HepG2 (cell line): ENCODE measurements around the gene KHNYN. TPM values are rescaled to one million over a fixed set of nuclear protein-coding genes. Genes with fewer than 3 reads are reported as not detected.

Experiments used
- CEBPG ChIP-seq: IDR thresholded peaks from 2 replicates; pipeline ENCODE4 v1.6.1; 2016
- CHD4 ChIP-seq: fragments of 200-600 bp; sonication (generic); IDR thresholded peaks from 2 replicates; pipeline ENCODE4 v1.7.0; 2017; ENCODE audit warnings: mild to moderate bottlenecking, low read length, borderline replicate concordance
- FIP1L1 ChIP-seq: fragments of 200-400 bp; formaldehyde crosslinking; IDR thresholded peaks from 2 replicates; pipeline ENCODE4 v1.6.1; 2018; ENCODE audit warnings: low read depth, mild to moderate bottlenecking, low read length, moderate library complexity, borderline replicate concordance; ENCODE audit not compliant: insufficient read depth
- FOXA1 ChIP-seq, 2 experiments: fragments of 450-650 bp in 1 of 2; sonication (generic) in 1 of 2; formaldehyde crosslinking in 1 of 2; IDR thresholded peaks; 2 replicates each; pipeline versions ENCODE4 v1.4.0 to v1.6.1; 2016 to 2020; ENCODE audit warnings: missing genetic modification reagents in 1 of 2
- LCORL ChIP-seq, 2 experiments: fragments of 450-650 bp in 1 of 2; sonication (generic) in 1 of 2; formaldehyde crosslinking in 1 of 2; IDR thresholded peaks; 2 replicates each; pipeline versions ENCODE4 v1.5.0 to v1.6.1; 2017 to 2020; ENCODE audit warnings: antibody characterized with exemption in 1 of 2, missing genetic modification reagents in 1 of 2
- MAFG ChIP-seq: sonication (generic); formaldehyde crosslinking; IDR thresholded peaks from 2 replicates; pipeline ENCODE4 v1.5.1; 2020; ENCODE audit warnings: mild to moderate bottlenecking, missing genetic modification reagents
- NPAS2 ChIP-seq: sonication (generic); formaldehyde crosslinking; IDR thresholded peaks from 2 replicates; pipeline ENCODE4 v1.8.0; 2022; ENCODE audit warnings: mild to moderate bottlenecking, missing genetic modification reagents, borderline replicate concordance
- RXRA ChIP-seq: sonication (generic); formaldehyde crosslinking; IDR thresholded peaks from 2 replicates; pipeline ENCODE4 v1.5.1; 2020; ENCODE audit warnings: missing genetic modification reagents
- SOX13 ChIP-seq, 3 experiments: fragments of 450-650 bp in 1 of 3; sonication (generic) in 1 of 3; formaldehyde crosslinking in 1 of 3; IDR thresholded peaks in 2 of 3; conservative IDR thresholded peaks in 1 of 3; 2 replicates each; pipeline versions ENCODE4 v1.5.0 to v1.6.1; 2016 to 2020; ENCODE audit warnings: antibody characterized with exemption in 1 of 3, mild to moderate bottlenecking in 1 of 3, missing compliant biosample characterization in 1 of 3, missing genetic modification reagents in 1 of 3, moderate library complexity in 1 of 3
- SYNCRIP ChIP-seq: fragments of 200-400 bp; formaldehyde crosslinking; IDR thresholded peaks from 2 replicates; pipeline ENCODE4 v1.6.1; 2018; ENCODE audit warnings: mild to moderate bottlenecking, low read depth, low read length; ENCODE audit not compliant: insufficient read depth
- TBX2 ChIP-seq: sonication (generic); formaldehyde crosslinking; IDR thresholded peaks from 2 replicates; pipeline ENCODE4 v1.5.0; 2020; ENCODE audit warnings: missing genetic modification reagents, mild to moderate bottlenecking, borderline replicate concordance
- ZNF567 ChIP-seq: sonication (generic); formaldehyde crosslinking; IDR thresholded peaks from 2 replicates; pipeline ENCODE4 v1.8.1; 2023; ENCODE audit warnings: mild to moderate bottlenecking, missing genetic modification reagents, borderline replicate concordance
- ZNF619 ChIP-seq: sonication (generic); formaldehyde crosslinking; IDR thresholded peaks from 2 replicates; pipeline ENCODE4 v1.4.0; 2020; ENCODE audit warnings: mild to moderate bottlenecking, missing genetic modification reagents
- ZNF746 ChIP-seq: sonication (generic); formaldehyde crosslinking; IDR thresholded peaks from 2 replicates; pipeline ENCODE4 v1.8.0; 2022; ENCODE audit warnings: mild to moderate bottlenecking, missing genetic modification reagents
- ZNF891 ChIP-seq: sonication (generic); formaldehyde crosslinking; IDR thresholded peaks from 2 replicates; pipeline ENCODE4 v1.5.0; 2020; ENCODE audit warnings: mild to moderate bottlenecking, missing genetic modification reagents
- ZZZ3 ChIP-seq: sonication (generic); formaldehyde crosslinking; IDR thresholded peaks from 2 replicates; pipeline ENCODE4 v1.4.0; 2020; ENCODE audit warnings: missing genetic modification reagents, mild to moderate bottlenecking, borderline replicate concordance
- polyA plus RNA-seq, 8 experiments: library from polyadenylated mRNA; depleted of rRNA in 3 of 8; stranded (reverse) in 7 of 8; unstranded in 1 of 8; fragments of >200 nt; fragmentation: Illumina TruSeq in 4 of 8; extraction: Trizol in 4 of 8; gene quantifications; 2 replicates each; pipeline versions ENCODE4 v1.2.1 to v1.2.3, GENCODE V29; 2011 to 2016; ENCODE audit warnings: low read depth in 4 of 8, missing spikeins in 1 of 8, mixed read lengths in 1 of 8; ENCODE audit not compliant: insufficient read depth in 1 of 8
- total RNA-seq, 5 experiments: library from RNA; depleted of rRNA; stranded (reverse); fragments of >200 nt; fragmentation: Illumina TruSeq; extraction: Trizol; gene quantifications; 2 replicates each; pipeline ENCODE4 v1.2.3, GENCODE V29; 2016; ENCODE audit warnings: low read depth in 1 of 5
- TF ChIP-seq, protein P1 (sequence below): sonication (generic); formaldehyde crosslinking; IDR thresholded peaks from 2 replicates; pipeline ENCODE4 v1.4.0; 2020; ENCODE audit warnings: missing genetic modification reagents
- TF ChIP-seq, protein P2 (sequence below): sonication (generic); formaldehyde crosslinking; IDR thresholded peaks from 2 replicates; pipeline ENCODE4 v1.8.1; 2023; ENCODE audit warnings: mild to moderate bottlenecking, missing genetic modification reagents
- TF ChIP-seq, protein P3 (sequence below): IDR thresholded peaks from 2 replicates; pipeline ENCODE4 v1.6.1; 2016; ENCODE audit warnings: control low read depth
- TF ChIP-seq, protein P4 (sequence below): sonication (generic); formaldehyde crosslinking; IDR thresholded peaks from 2 replicates; pipeline ENCODE4 v1.4.0; 2020; ENCODE audit warnings: missing genetic modification reagents; ENCODE audit errors: not compliant biosample characterization
- TF ChIP-seq, protein P5 (sequence below): sonication (generic); formaldehyde crosslinking; IDR thresholded peaks from 2 replicates; pipeline ENCODE4 v1.5.0; 2020; ENCODE audit warnings: missing genetic modification reagents
- TF ChIP-seq, protein P6 (sequence below): sonication (generic); formaldehyde crosslinking; IDR thresholded peaks from 2 replicates; pipeline ENCODE4 v1.5.0; 2020; ENCODE audit warnings: mild to moderate bottlenecking, missing genetic modification reagents

KHNYN gene
- total and polyA plus RNA-seq, 2 of the 13 experiments (the other 11 are each of a cell fraction or from before 2014, with no cell fraction given), result 52.8 to 75.7 TPM

DNA sequence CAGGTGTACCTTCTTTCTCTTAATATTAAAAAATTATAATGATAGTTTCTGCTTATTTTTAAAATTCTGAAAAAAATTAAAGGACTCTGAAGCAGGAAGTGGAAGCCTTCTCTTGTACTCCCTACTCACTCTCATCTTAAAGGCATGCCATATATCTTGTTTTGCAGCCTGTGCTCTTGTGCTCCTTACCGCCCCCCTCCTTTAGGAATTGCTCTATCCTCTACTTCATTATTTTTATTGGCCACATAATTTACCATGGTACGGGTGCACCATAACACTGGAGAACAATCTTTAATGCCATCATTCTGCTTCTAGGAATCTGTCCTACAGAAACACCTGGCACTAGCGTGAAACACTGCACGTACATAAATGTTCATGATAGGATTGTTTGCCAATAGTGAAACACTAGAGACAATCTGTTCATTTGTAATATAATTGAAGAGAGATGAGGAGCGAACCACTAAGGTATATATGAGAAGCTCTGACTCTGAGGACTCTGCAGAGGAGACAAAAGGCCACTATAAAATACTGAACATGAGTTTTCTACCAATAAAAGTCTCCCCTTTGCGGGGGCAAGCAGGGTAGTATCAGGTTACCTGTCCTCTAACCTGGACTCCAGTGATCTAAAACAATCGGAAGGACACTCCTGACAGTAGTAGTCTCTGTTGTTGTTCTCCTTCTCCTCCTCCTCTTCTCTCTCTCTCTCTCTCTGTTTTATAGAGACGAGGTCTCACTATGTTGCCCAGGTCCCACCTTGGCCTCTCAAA is 37.2 kb upstream of the KHNYN start (continued):
- no peak for TF ChIP-seq LCORL (IDR thresholded peaks at IDR 0.05)
- TF ChIP-seq LCORL (CRISPR knock-in tag; IDR thresholded peaks at IDR 0.05), result no peak
- TF ChIP-seq TBX2 (CRISPR knock-in tag), result no peak
- no peak for TF ChIP-seq CEBPG (CRISPR knock-in tag)
- no peak for TF ChIP-seq ZNF619 (CRISPR knock-in tag)
- TF ChIP-seq, protein P1, sequence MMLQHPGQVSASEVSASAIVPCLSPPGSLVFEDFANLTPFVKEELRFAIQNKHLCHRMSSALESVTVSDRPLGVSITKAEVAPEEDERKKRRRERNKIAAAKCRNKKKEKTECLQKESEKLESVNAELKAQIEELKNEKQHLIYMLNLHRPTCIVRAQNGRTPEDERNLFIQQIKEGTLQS (CRISPR knock-in tag), result no peak
- TF ChIP-seq, protein P2, sequence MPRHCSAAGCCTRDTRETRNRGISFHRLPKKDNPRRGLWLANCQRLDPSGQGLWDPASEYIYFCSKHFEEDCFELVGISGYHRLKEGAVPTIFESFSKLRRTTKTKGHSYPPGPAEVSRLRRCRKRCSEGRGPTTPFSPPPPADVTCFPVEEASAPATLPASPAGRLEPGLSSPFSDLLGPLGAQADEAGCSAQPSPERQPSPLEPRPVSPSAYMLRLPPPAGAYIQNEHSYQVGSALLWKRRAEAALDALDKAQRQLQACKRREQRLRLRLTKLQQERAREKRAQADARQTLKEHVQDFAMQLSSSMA (CRISPR knock-in tag), result no peak
- TF ChIP-seq FOXA1 (IDR thresholded peaks at IDR 0.05), result no peak
- TF ChIP-seq FOXA1 (CRISPR knock-in tag; IDR thresholded peaks at IDR 0.05), result no peak
- no peak for TF ChIP-seq ZNF746
- TF ChIP-seq, protein P3, sequence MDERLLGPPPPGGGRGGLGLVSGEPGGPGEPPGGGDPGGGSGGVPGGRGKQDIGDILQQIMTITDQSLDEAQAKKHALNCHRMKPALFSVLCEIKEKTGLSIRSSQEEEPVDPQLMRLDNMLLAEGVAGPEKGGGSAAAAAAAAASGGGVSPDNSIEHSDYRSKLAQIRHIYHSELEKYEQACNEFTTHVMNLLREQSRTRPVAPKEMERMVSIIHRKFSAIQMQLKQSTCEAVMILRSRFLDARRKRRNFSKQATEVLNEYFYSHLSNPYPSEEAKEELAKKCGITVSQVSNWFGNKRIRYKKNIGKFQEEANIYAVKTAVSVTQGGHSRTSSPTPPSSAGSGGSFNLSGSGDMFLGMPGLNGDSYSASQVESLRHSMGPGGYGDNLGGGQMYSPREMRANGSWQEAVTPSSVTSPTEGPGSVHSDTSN (CRISPR knock-in tag), result no peak
- no peak for TF ChIP-seq ZNF567 (CRISPR knock-in tag)
- TF ChIP-seq MAFG (CRISPR knock-in tag), result no peak
- no peak for TF ChIP-seq RXRA
- TF ChIP-seq ZZZ3, result no peak
- TF ChIP-seq SOX13 (IDR thresholded peaks at IDR 0.05), result no peak
- TF ChIP-seq SOX13 (CRISPR knock-in tag; conservative IDR thresholded peaks at IDR 0.05 in 1 of 2, IDR thresholded peaks at IDR 0.05 in 1 of 2), result peak in 1 of 2 experiments; percentile 13; a peak in 1 of 4 replicates
- TF ChIP-seq, protein P4, sequence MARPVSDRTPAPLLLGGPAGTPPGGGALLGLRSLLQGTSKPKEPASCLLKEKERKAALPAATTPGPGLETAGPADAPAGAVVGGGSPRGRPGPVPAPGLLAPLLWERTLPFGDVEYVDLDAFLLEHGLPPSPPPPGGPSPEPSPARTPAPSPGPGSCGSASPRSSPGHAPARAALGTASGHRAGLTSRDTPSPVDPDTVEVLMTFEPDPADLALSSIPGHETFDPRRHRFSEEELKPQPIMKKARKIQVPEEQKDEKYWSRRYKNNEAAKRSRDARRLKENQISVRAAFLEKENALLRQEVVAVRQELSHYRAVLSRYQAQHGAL (CRISPR knock-in tag), result no peak
- TF ChIP-seq, protein P5, sequence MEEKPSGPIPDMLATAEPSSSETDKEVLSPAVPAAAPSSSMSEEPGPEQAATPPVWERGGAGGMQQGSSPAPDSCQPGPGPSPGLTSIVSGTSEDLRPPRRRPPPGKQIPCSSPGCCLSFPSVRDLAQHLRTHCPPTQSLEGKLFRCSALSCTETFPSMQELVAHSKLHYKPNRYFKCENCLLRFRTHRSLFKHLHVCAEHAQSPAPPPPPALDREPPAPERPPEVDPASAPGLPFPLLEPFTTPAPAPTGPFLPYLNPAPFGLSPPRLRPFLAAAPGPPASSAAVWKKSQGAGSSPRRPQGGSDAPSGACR (CRISPR knock-in tag), result no peak
- no peak for TF ChIP-seq FIP1L1
- TF ChIP-seq CHD4, result no peak
- TF ChIP-seq, protein P6, sequence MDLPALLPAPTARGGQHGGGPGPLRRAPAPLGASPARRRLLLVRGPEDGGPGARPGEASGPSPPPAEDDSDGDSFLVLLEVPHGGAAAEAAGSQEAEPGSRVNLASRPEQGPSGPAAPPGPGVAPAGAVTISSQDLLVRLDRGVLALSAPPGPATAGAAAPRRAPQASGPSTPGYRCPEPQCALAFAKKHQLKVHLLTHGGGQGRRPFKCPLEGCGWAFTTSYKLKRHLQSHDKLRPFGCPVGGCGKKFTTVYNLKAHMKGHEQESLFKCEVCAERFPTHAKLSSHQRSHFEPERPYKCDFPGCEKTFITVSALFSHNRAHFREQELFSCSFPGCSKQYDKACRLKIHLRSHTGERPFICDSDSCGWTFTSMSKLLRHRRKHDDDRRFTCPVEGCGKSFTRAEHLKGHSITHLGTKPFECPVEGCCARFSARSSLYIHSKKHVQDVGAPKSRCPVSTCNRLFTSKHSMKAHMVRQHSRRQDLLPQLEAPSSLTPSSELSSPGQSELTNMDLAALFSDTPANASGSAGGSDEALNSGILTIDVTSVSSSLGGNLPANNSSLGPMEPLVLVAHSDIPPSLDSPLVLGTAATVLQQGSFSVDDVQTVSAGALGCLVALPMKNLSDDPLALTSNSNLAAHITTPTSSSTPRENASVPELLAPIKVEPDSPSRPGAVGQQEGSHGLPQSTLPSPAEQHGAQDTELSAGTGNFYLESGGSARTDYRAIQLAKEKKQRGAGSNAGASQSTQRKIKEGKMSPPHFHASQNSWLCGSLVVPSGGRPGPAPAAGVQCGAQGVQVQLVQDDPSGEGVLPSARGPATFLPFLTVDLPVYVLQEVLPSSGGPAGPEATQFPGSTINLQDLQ, result no peak
- no peak for TF ChIP-seq SYNCRIP
- no peak for TF ChIP-seq ZNF891
- TF ChIP-seq NPAS2 (CRISPR knock-in tag), result no peak
